Measurements from ENCODE around the gene FKBP3.
"Not testable (repeated sequence)": the region's sequence is repeated elsewhere in the genome, so short reads cannot be mapped to it uniquely, and the experiment has no call there.

Gene FKBP3

DNA sequence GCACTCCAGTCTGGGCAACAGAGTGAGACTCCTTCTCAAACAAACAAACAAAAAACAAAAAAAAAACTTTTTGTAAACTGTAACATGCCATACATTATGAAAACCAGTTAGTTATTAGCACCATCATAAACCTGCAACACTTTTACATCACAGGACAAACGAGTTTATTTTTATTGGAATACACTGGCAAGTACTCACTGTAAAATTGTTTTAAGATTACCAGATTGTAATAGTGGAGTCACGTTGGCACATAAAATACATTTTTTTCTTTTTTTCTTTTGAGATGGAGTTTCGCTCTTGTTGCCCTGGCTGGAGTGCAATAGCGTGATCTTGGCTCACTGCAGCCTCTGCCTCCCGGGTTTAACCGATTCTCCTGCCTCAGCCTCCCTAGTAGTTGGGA is 15.7 kb downstream of the FKBP3 start:
- no peak for DNase-seq

- no peak for DNase-seq
Measured at GRCh38 chr14:45114327-45114726, 20.0 kb downstream of the FKBP3 start.

GRCh38 chr14:45112896-45113781 is 21.1 kb downstream of the FKBP3 start:
- no peak for DNase-seq

GRCh38 chr14:45104561-45104960 is 29.7 kb downstream of the FKBP3 start:
- no peak for DNase-seq

GRCh38 chr14:45103806-45104205 is 30.5 kb downstream of the FKBP3 start:
- DNase-seq: no peak

- no peak for DNase-seq
Measured at GRCh38 chr14:45096218-45096617, 38.1 kb downstream of the FKBP3 start.

GRCh38 chr14:45095143-45095542 is 39.1 kb downstream of the FKBP3 start:
- no peak for DNase-seq

GRCh38 chr14:45094275-45094674 is 40.0 kb downstream of the FKBP3 start:
- no peak for DNase-seq

DNA sequence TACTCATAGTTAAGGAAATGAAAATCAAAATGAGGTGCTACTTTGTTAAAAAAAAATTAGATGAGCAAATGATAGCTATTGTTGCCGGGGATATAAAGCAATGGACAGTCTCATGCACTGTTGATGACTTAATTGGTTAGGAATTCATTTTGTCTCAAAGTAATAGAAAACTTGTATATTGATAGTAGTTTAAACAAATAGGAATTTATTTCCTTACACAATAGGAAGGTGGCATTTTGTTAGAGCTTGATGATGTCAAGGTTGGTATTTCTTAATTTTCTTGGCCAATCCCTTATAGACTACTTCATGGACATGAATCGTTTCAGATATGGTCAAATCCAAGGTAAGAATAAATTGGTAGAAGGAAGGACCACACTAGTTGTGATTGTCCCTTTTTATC is 42.6 kb downstream of the FKBP3 start:
- DNase-seq: no peak

- no peak for DNase-seq
Measured at GRCh38 chr14:45089813-45090212, 44.5 kb downstream of the FKBP3 start.

DNA sequence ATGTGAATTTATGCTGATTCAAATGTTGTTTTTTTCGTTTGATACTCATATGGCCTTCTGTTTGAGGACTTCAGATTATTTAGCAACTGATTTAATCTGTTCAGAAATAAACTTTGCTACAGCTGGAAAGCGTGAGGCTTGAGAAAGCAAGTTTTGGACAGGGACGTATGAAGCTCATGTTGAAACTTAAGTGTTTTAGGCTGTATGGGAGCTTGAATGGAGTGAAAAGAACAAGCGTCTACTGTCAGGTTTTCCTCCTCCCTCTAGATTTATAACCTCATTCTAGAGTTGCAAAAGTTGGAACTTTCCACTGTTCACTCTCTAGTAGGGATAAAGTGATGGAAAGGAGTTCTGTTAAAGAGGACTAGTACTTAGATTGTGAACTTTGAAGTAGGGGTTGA is 49.3 kb downstream of the FKBP3 start:
- DNase-seq: no peak

GRCh38 chr14:45083976-45084722 is 50.1 kb downstream of the FKBP3 start, which contains the start of gene PRPF39:
PRPF39 (plus strand) TSS chr14:45084116; CDS start chr14:45095240, 11,124 bp downstream.
- peak; percentile 97 for DNase-seq

GRCh38 chr14:45083617-45083975 is 50.7 kb downstream of the FKBP3 start:
- peak; percentile 63 for DNase-seq

DNA sequence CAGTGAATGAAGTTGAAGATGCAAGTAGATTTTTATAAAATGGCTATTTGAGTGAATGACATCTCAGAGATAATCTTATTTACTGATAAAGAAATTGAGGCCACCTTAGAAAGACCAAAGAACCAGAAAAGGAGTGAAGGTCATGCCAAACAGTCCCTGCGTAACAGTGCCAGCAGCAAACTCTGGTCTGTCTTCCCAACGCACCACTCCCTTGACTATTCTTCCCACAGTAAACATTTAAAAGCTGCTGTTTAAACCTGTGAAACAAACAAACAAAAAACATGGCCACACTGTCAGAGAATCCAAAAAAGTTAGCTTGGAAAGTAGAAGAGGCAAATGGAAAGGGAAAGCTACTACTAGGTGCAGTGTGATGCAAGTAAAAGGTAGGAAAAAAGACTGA is 51.9 kb downstream of the FKBP3 start:
- no peak for DNase-seq

GRCh38 chr14:45081096-45081495 is 53.2 kb downstream of the FKBP3 start:
- not testable (repeated sequence) for DNase-seq

DNA sequence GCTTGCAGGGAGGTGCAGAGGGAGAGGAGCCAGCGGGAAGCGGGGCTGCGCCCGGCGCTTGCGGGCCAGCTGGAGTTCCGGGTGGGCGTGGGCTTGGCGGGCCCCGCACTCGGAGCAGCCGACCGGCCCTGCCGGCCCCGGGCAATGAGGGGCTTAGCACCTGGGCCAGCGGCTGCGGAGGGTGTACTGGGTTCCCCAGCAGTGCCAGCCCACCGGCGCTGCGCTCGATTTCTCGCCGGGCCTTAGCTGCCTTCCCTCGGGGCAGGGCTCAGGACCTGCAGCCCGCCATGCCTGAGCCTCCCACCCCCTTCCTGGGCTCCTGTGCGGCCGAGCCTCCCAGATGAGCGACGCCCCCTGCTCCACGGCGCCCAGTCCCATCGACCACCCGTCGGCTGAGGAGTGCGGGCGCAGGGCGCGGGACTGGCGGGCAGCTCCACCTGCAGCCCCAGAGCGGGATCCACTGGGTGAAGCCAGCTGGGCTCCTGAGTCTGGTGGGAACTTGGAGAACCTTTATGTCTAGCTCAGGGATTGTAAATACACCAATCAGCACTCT is 53.8 kb downstream of the FKBP3 start:
- not testable (repeated sequence) for DNase-seq

- DNase-seq: no peak
Measured at GRCh38 chr14:45078323-45078722, 56.0 kb downstream of the FKBP3 start.

DNA sequence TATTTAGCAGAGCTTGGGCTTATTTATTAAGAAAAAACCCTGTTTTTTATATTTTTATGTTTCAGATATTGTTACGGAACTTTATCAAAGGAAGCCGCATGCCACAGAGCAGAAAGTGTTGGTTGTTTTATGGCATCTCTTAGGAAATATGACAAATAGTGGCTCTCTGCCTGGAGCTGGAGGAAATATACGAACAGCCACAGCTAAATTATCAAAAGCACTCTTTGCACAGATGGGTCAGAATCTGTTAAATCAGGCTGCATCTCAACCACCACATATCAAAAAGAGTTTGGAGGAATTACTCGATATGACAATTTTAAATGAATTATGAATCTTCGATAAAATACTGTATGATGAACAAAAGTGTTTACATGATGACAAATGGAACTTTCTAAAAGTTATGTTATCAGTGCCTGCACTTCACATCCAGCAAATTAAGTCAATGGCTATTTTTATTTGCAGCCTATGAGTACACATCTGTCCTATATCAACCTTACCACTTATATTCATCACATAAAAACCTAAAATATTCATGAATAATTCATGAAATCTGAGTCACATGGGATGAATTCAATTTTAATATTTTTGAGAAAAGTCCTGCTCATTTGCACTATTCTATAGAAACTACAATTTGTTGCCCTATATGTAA is 60.9 kb downstream of the FKBP3 start:
- DNase-seq: no peak

GRCh38 chr14:45072126-45072525 is 62.2 kb downstream of the FKBP3 start:
- no peak for DNase-seq

DNA sequence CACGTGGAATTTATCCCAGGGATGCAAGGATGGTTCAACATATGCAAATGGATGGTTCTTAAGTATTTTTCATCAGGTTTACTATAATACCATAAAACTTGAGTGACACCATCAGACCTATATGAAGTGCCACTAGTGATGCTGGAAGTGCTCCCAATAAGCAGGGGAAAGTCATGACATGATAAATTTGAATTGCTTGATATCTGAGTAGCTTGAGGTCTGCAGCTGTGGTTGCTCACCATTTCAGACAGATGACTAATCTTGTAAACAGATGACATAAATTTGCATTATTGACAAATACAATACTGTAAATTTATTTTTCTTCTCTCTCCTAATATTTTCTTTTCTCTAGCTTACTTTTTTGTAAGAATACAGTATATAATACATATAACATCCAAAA is 64.1 kb downstream of the FKBP3 start:
- DNase-seq: no peak

DNA sequence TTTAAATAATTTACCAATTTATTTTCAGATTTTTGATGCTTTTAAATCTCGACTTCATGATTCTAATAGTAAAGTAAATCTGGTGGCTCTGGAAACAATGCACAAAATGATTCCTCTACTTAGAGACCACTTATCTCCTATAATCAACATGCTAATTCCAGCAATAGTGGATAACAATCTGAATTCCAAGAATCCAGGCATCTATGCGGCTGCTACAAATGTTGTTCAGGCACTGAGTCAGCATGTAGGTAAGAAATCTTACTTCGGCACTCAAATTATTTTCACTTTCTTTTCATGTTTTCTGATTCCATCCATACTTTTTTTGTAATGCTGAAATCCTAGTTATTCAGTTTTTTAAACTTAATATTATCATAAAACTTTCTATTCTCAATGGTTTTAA is 65.9 kb downstream of the FKBP3 start:
- DNase-seq: no peak

DNA sequence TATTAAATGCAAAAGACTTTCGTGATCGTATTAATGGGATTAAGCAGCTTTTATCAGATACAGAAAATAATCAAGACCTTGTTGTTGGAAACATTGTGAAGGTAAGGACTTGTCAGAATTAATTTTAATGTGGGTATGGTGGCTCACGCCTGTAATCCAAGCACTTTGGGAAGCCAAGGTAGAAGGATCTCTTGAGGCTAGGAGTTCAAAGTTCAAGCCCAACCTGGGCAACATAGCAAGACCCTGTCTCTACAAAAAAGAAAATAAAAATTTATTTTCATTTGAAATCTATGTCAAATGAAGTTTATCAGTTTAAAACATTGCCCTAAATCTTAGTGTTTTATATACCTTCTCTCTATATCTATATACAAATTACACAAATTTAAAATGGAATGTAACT is 67.6 kb downstream of the FKBP3 start:
- no peak for DNase-seq

DNA sequence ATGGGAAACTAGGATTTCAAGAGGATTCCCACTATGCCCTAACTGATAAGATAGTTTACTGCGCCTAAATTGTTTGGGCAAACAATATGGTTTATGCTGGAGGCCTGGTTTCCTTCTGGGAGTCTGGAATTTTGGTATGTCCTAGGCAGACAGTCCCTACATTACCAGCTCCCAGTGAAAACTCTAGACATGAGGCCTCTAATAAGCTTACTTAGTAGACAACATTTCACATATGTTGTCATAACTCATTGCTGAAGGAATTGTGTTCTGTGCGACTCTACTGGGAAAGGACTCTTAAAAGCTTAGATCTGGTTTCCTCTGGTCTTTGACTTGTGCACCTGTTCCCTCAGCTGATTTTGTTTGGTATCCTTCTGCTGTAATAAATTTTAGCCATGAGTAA is 68.3 kb downstream of the FKBP3 start:
- no peak for DNase-seq
